Measurements from ENCODE around the gene PDX1. TPM values are rescaled to one million over a fixed set of nuclear protein-coding genes. Genes with fewer than 3 reads are reported as not detected.
"Not testable (repeated sequence)": the region's sequence is repeated elsewhere in the genome, so short reads cannot be mapped to it uniquely, and the experiment has no call there.

Gene PDX1
- total RNA-seq, 4 donors from 2014 or later: not detected

GRCh38 chr13:27962982-27963381 is 43.2 kb downstream of the PDX1 start:
- no peaks in the 10 kb centered on the region for H3K9me3 ChIP-seq
- H3K27ac ChIP-seq: no peak overlapping the region
- intact Hi-C loops (cut with DNase I): no loop called here
- H3K4me3 ChIP-seq (replicated peaks in 1 of 3): no peak overlapping the region
- TF ChIP-seq CTCF (IDR thresholded peaks at IDR 0.05) (no peak), POLR2A (IDR thresholded peaks at IDR 0.05) (no peak)
- H3K27me3 ChIP-seq: peaks cover 47% of the 10 kb centered on the region
- peaks cover 10 to 23% of the 10 kb centered on the region in 2 donors for H3K4me1 ChIP-seq
- H3K36me3 ChIP-seq: no peaks in the 10 kb centered on the region
- 46 to 52% methylated on average over 7 to 9 of the region's 9 CpGs for WGBS, 2 donors
- DNase-seq: no peak

GRCh38 chr13:27963491-27963890 is 43.7 kb downstream of the PDX1 start:
- Histone ChIP-seq H3K9me3 (no peaks in the 10 kb centered on the region), H3K36me3 (no peaks in the 10 kb centered on the region), H3K4me1 (peaks cover 10 to 28% of the 10 kb centered on the region in 2 donors), H3K27ac (no peak overlapping the region), H3K27me3 (peaks cover 46% of the 10 kb centered on the region), H3K4me3 (replicated peaks in 1 of 3) (no peak overlapping the region)
- intact Hi-C loops (cut with DNase I): no loop called here
- DNase-seq: no peak
- 70 to 74% methylated on average over 3 of the region's 3 CpGs for WGBS, 2 donors
- TF ChIP-seq CTCF (IDR thresholded peaks at IDR 0.05) (no peak), POLR2A (IDR thresholded peaks at IDR 0.05) (no peak)

- 33 to 34% methylated on average over 6 to 13 of the region's 13 CpGs for WGBS, 2 donors
- H3K27ac ChIP-seq; intact Hi-C loops (cut with DNase I); H3K9me3 ChIP-seq; DNase-seq; H3K4me3 ChIP-seq (replicated peaks in 1 of 3); H3K36me3 ChIP-seq: not testable (repeated sequence)
- H3K4me1 ChIP-seq: peaks cover 10 to 34% of the 10 kb centered on the region in 2 donors
- H3K27me3 ChIP-seq: peaks cover 46% of the 10 kb centered on the region
Measured at GRCh38 chr13:27964206-27964605, 44.4 kb downstream of the PDX1 start.

- no peak overlapping the region for H3K27ac ChIP-seq
- H3K27me3 ChIP-seq: peaks cover 42% of the 10 kb centered on the region
- TF ChIP-seq CTCF (IDR thresholded peaks at IDR 0.05) (no peak), POLR2A (IDR thresholded peaks at IDR 0.05) (no peak)
- no peak overlapping the region for H3K4me3 ChIP-seq (replicated peaks in 1 of 3)
- WGBS, 2 donors: 11 to 14% methylated on average over 15 of the region's 15 CpGs
- H3K36me3 ChIP-seq: no peaks in the 10 kb centered on the region
- no peaks in the 10 kb centered on the region for H3K9me3 ChIP-seq
- H3K4me1 ChIP-seq: peaks cover 10 to 34% of the 10 kb centered on the region in 2 donors
- intact Hi-C loops (cut with DNase I): no loop called here
- no peak for DNase-seq
Measured at GRCh38 chr13:27964741-27965323, 45.0 kb downstream of the PDX1 start.

GRCh38 chr13:27965343-27965739 is 45.5 kb downstream of the PDX1 start:
- Histone ChIP-seq H3K36me3 (no peaks in the 10 kb centered on the region), H3K9me3 (no peaks in the 10 kb centered on the region), H3K4me1 (peaks cover 6 to 30% of the 10 kb centered on the region in 2 donors), H3K27ac (no peak overlapping the region), H3K27me3 (peaks cover 36% of the 10 kb centered on the region), H3K4me3 (replicated peaks in 1 of 3) (no peak overlapping the region)
- intact Hi-C loops (cut with DNase I): no loop called here
- 45 to 49% methylated on average over 7 of the region's 7 CpGs for WGBS, 2 donors
- no peak for TF ChIP-seq POLR2A (IDR thresholded peaks at IDR 0.05)
- TF ChIP-seq CTCF (IDR thresholded peaks at IDR 0.05): no peak
- DNase-seq: no peak
